Epithelial cell of umbilical artery (primary cell): Measurements from ENCODE around the gene SPATA21. TPM values are rescaled to one million over a fixed set of nuclear protein-coding genes. Genes with fewer than 3 reads are reported as not detected.

ENCODE experiments used
- total RNA-seq: library from RNA; depleted of rRNA; stranded (reverse); fragments of >200 nt; gene quantifications from 2 replicates; pipeline ENCODE4 v1.2.3, GENCODE V29; 2014

Gene SPATA21
- total RNA-seq, result not detected in 2 replicates

GRCh38 chr1:16436946-16437474, at the start of gene SPATA21:
TSS of gene SPATA21 (minus strand) at chr1:16437424. CDS start at chr1:16431371, 6,053 bp downstream.

DNA sequence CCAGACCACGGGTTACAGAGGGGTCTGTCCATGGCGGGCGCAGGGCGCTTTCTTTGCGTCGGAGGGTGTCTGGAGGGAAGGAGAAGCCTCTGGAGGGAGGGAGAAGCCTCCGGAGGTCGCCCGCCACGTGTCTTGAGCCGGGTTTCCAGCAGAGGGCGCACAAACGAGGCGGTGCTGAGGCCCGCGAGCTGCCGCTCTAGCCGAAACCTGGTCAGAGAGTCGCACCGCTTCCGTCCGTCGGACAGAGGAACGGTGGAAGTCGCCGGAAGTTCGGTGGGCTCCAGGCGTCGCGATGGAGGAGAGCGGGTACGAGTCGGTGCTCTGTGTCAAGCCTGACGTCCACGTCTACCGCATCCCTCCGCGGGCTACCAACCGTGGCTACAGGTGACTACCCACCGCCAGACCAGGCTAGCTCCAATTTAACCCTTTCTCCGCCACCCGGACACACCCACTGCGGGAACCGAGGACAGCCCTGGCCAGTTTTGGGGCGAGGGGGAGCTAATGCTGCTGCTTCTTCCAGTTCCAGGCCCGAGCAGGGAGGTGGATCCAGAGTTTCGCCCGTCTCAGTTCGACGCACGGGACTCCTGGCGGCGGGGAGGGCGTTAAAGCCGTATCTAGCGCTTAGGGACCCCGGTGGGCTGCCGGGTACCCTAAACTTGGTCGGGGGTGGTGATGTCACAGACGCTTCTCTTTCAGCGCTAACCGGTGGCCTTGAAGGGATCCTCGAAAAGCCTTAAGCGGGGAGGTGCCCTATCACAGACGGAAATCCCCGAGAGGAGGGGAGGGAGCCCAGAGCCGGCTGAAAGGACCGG, 3.5 kb upstream of the SPATA21 start, which contains the start of gene NECAP2:
NECAP2 (plus strand) TSS at position 255 of the 812 bp plus-strand sequence; CDS start at position 293, 38 bp downstream.

GRCh38 chr1:16366722-16367257, 70.4 kb downstream of the SPATA21 start, which contains the start of gene SZRD1:
TSS of gene SZRD1 (plus strand) at chr1:16367242. CDS start at chr1:16367258, 16 bp downstream.

DNA sequence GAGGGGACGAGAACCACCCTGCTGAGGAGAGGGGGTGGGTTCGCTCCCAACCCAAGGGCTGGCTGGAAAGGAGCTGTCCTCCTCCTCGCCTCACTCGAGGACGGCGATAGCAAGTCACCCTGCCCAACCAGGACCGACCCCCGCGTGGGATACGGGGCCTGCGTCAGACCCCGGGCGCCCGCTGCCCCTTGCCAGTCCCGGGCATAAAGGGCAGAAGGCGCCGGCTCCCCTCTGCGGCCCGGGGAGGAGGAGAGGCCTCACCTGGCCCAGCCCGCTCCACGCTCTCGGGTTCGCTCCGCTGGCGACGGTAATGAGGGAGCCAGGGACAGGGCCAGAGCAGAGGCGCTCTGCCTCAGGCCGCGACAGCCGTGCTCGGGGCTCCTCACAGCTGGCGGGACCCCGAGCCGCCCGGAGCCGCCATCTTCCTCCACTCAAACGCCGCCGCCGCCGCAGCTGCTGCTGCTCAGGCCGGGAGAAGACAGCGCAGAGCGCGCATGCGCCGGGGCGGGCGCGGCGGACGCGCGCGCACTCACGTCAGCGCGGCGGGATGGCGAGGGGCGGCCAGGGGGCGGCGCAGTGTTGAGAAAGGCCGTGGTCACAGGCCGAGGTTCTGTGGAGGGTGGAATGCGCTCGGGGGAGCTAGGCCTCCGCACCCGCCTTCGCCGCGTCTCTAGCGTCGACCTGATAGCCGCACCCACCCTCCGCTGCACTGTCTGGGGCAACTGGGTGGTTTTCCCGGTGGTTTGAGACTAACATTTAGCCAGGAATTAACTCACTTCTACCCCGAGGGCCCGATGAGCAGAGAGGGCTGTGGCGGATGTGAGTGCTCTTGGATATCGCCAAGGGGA, 85.0 kb downstream of the SPATA21 start, which contains the start of gene FBXO42:
FBXO42 (minus strand) TSS at position 487 of the 848 bp plus-strand sequence. CDS start 37,062 bp downstream, outside the sequence.

Other genes starting within 250 kb of the SPATA21 start
- gene ARHGEF19, start 224.8 kb downstream of the SPATA21 start, total RNA-seq, result 2.9 and 3.6 TPM in 2 replicates
- 5.5 and 5.6 TPM in 2 replicates for gene CPLANE2, start 200.2 kb downstream of the SPATA21 start, total RNA-seq
- gene FBXO42, start 84.9 kb downstream of the SPATA21 start, total RNA-seq, result 8.4 and 9.9 TPM in 2 replicates
- gene SZRD1, start 70.2 kb downstream of the SPATA21 start, total RNA-seq, result 20.7 and 22.7 TPM in 2 replicates
- 164 and 167 TPM in 2 replicates for gene NECAP2, start 3.3 kb upstream of the SPATA21 start, total RNA-seq
- under 0.01 and 5,836 TPM in 2 replicates for gene RNU1-1, start 76.9 kb upstream of the SPATA21 start, total RNA-seq
- gene NBPF1, start 176.1 kb upstream of the SPATA21 start, total RNA-seq, result 14.0 and 33.0 TPM in 2 replicates
- under 0.01 and 5,836 TPM in 2 replicates for gene RNU1-3, start 229.5 kb upstream of the SPATA21 start, total RNA-seq